ENCODE measurements around the gene PTPRQ.

DNA sequence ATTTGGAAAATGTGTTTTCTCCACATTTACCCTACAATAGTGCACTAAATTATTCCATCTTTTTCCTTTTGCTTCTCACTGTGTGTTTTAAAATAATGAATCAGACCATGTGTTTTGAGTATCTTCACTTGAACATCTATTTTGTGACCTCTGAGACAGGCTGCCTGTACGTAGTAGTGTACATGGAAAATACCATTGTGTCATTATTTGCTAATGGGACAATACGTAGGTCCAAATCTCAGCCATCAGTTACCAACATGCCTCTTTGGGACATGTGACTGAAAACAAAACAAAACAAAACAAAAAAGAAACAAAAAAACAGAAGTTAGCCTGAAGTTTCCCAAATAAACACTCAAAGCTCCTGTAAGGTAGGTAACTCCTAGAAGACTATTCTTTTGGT is 256.3 kb downstream of the PTPRQ start:
- TF ChIP-seq, protein P1, sequence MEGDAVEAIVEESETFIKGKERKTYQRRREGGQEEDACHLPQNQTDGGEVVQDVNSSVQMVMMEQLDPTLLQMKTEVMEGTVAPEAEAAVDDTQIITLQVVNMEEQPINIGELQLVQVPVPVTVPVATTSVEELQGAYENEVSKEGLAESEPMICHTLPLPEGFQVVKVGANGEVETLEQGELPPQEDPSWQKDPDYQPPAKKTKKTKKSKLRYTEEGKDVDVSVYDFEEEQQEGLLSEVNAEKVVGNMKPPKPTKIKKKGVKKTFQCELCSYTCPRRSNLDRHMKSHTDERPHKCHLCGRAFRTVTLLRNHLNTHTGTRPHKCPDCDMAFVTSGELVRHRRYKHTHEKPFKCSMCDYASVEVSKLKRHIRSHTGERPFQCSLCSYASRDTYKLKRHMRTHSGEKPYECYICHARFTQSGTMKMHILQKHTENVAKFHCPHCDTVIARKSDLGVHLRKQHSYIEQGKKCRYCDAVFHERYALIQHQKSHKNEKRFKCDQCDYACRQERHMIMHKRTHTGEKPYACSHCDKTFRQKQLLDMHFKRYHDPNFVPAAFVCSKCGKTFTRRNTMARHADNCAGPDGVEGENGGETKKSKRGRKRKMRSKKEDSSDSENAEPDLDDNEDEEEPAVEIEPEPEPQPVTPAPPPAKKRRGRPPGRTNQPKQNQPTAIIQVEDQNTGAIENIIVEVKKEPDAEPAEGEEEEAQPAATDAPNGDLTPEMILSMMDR (conservative IDR thresholded peaks at IDR 0.05), result no peak
- no peak for TF ChIP-seq EZH2 (IDR thresholded peaks at IDR 0.05; ENCODE audit: low read depth)

Measured in PC-9 (cell line).